Measurements from ENCODE around the gene SIRT3.
"Not testable (repeated sequence)": the region's sequence is repeated elsewhere in the genome, so short reads cannot be mapped to it uniquely, and the experiment has no call there.

The SIRT3 gene

GRCh38 chr11:200224-201003 lies 35.7 kb downstream of the SIRT3 start:
- no peak for DNase-seq

DNA sequence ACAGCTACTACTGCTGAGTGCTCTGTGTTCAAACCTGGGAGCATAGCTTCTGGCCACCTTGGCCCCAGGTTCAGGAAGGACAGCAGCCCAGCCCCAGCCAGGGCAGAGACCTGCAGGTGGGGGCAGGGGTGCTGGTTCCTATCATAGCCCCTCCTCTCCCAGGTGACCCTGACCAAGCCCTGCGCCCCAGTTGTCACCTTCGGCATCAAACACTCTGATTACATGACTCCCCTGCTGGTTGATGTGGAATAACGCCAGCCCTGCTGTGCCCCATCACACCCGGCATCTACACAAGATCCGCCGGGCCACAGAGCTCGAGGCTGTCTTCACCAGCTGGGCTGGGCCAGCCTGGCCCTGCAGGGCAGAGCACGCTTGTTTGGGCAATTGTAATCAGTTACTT lies 36.4 kb downstream of the SIRT3 start:
- no peak for DNase-seq

- DNase-seq = no peak
Observed at GRCh38 chr11:199004-199581, 37.0 kb downstream of the SIRT3 start.

- DNase-seq = no peak
Observed at GRCh38 chr11:198236-198806, 37.8 kb downstream of the SIRT3 start.

DNA sequence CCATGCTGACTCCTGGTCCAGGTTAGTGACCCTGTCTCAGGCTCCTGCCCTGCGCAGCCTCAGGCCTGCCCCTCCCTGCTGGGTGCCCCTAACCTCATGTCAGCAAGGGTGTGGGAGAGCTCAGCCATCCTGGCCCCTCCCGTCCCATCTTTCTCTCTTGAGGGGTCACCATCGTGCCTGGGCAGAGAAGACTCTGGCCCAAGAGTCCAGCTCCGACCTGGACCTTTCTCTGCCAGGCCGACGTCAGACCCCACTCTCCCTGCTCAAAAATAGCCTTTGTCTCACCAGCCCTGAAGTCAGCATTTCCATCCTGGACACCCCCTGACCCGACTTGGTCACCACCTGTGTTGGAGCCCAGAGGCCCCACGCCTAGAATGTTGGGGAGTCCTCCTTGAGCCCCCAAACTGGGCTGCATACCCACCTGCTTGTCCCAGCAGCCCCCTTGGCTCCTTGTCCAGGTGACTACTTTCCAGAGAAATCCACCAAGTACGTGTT lies 38.4 kb downstream of the SIRT3 start:
- DNase-seq = no peak

DNA sequence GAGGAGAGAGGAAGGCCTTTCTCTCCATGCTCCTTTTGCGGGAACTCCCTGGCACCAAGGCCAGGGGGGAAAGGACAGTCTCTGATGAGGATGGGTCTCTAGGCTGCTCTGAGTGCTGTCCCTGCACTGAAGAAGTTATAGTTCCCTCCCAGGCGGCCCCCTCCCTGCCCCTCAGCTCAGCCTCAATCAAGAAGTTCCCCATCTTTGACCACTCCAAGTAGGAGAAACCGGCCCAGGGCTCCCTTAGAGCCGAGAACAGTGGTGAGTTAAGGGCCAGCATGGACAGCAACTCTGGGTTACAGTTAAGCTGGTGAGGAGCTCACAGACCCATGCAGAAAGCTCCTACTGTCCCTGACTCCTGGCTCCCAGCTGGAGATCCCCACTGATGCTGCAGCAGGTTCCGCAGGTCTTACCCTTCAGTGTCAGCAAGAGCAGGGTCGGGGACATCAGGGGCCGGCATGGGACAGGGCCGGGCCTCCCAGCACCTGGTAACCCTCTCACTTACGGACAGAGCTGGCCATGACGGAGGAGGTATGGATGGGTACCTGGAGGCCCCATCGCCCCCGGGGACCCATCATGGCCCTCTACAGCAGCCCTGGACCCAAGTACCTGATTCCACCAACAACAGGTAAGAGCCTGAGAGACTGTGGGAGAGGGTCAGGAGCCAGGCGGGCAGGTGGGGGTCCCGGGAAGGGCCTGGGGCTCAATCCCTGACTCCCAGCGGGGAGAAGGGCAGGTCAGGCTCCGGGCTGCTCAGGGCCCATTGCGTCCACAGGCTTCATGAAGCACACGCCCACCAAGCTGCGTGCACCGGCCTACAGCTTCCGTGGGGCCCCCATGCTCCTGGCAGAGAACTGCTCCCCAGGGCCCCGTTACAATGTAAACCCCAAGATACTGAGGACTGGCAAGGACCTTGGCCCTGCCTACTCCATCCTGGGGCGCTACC lies 39.1 kb downstream of the SIRT3 start:
- no peak for DNase-seq

DNA sequence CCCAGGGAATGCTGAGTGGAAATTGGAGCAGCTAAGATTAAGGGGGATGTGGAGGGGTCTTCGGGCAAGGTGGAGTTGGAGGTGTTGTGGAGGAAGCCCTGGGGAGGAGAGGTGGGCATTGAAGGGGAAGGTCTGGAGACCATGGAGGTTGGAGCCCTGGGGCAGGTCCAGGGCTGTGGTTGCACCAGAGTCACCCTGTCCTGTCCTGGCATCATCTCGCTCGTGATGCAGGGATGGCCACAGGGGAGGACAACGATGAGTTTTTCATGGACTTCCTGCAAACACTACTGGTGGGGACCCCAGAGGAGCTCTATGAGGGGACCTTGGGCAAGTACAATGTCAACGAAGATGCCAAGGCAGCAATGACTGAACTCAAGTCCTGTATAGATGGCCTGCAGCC lies 42.7 kb downstream of the SIRT3 start:
- not testable (repeated sequence) for DNase-seq

DNA sequence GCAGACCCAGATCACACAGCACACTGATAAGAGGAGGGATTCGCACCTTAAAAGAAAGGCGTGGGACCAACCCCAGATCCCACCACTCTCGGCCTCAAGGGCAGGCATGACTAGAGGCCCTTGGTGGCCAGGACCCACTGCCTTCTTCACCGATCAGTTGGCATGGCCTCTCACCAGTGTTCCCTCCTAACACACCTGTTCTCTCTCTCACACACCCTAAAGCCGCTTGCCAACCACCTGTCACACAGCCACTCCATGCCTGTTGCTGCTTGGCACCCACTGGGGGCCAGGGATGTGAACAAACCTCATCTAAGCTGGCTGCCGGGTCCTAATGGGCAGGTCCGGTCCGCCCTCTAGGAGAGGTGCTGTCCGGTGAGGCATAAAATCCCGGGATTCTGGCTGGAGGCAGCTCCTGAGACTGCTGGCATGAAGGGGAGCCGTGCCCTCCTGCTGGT lies 43.4 kb downstream of the SIRT3 start, which contains the start of gene SCGB1C1:
Gene SCGB1C1, plus strand, starts transcription at position 405 of the 455 bp plus-strand sequence. Its CDS starts 22 bp downstream, at position 427.
- not testable (repeated sequence) for DNase-seq

DNA sequence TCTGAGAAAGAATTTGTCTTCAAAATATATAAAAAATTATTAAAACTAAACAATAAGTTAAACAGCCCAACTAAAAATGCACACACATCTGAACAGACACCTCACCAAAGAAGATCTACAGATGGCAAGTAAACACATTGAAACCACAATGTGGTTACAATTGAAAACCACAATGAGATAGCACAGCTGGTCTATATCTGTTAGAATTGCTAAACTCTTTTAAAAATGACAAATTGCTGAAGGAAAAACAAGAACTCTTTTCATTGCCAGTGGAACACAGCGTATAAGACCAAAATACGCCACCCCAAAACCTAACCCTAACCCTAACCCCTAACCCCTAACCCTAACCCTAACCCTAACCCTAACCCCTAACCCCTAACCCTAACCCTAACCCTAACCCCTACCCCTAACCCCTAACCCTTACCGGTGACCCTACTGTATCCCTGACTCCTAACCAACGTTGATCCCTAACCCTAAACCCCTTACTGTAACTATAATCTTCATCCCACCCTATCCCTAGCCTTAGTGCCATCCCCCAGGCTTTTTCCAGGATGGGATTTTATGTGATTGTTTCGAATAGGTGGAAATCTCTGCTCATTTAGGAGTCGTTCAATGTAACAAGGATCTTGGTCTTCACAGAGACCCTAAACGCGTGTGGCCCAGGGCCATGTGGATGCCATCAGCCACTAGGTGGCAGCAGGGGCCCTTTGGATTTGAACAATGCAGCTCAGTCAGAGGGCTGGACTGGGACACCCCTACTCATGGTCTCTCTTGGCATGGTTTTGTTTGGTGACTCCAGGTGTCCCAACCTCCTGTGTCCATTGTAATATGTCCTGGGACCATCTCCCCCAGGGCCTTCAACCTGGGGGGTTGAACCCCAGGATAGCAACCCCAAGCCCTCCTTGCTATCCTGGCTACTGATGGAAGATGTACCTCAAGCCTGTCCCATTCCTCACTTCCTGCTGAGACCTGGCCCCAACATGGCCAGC lies 44.4 kb downstream of the SIRT3 start:
- DNase-seq = not testable (repeated sequence)

- DNase-seq = not testable (repeated sequence)
Observed at GRCh38 chr11:190546-190945, 45.6 kb downstream of the SIRT3 start.

DNA sequence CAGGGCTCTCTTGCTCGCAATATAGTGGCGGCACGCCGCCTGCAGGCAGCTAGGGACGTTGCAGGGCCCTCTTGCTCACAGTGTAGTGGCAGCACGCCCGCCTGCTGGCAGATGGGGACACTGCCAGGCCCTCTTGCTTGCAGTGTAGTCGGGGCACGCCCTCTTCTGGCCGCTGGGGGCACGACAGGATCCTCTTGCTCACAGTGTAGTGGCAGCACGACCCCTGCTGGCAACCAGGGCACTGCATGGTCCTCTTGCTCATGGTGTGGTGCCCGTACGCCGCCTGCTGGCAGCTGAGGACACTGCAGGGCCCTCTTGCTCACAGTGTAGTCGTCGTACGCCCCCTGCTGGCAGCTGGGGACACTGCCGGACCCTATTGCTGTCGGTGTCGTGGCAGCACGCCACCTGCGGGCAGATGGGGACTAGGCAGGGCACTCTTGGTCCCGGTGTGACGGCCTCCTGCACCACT lies 46.3 kb downstream of the SIRT3 start:
- not testable (repeated sequence) for DNase-seq

GRCh38 chr11:189200-189783 lies 46.9 kb downstream of the SIRT3 start:
- not testable (repeated sequence) for DNase-seq

DNA sequence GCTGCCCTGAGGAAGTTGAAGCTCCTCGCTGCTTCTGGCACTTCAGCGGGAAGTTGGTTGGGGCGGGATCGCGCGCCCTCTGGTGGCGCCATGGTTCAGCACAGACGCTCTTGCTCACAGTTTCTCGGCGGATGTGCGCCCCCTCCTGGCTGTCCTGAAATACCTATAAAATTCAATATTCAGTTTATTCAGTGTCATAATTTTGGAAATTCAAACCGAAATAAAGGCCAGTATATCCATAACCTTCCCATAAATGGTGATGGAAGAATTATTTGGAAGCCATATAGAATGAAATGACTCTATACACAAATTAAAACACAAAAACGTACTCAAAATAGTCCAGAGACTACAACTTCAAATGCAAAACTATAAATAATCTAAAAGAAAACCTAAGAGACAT lies 55.9 kb downstream of the SIRT3 start:
- DNase-seq = not testable (repeated sequence)
